PC-9 (cell line): ENCODE results near the gene LMOD1.

Experiments used
- EZH2 ChIP-seq: fragments of 200-600 bp; sonication (generic); IDR thresholded peaks from 2 replicates; pipeline ENCODE4 v1.8.0; 2017; ENCODE audit warnings: antibody characterized with exemption, low read depth
- TF ChIP-seq, protein P1 (sequence below): fragments of 200-600 bp; sonication (generic); conservative IDR thresholded peaks from 2 replicates; pipeline ENCODE4 v1.6.1; 2017; ENCODE audit warnings: mixed run types, antibody characterized with exemption, mild to moderate bottlenecking, moderate library complexity

DNA sequence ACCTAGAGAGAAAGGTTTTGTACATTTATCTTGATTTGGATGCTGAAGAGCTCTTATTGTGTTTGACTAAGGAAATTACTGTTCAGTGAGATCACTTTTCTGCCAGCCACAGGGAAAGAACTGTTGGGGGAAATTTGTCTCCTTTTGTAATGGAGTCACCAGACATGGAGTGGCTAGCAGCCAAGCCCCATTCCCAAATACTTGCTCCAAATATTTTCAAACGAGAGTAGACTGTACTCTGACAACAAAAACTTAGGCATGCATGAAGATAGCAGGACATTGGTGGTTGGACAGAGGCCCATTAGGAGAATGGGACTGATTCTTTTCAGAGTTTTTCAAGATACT lies 96.3 kb downstream of the LMOD1 start:
- TF ChIP-seq, protein P1, sequence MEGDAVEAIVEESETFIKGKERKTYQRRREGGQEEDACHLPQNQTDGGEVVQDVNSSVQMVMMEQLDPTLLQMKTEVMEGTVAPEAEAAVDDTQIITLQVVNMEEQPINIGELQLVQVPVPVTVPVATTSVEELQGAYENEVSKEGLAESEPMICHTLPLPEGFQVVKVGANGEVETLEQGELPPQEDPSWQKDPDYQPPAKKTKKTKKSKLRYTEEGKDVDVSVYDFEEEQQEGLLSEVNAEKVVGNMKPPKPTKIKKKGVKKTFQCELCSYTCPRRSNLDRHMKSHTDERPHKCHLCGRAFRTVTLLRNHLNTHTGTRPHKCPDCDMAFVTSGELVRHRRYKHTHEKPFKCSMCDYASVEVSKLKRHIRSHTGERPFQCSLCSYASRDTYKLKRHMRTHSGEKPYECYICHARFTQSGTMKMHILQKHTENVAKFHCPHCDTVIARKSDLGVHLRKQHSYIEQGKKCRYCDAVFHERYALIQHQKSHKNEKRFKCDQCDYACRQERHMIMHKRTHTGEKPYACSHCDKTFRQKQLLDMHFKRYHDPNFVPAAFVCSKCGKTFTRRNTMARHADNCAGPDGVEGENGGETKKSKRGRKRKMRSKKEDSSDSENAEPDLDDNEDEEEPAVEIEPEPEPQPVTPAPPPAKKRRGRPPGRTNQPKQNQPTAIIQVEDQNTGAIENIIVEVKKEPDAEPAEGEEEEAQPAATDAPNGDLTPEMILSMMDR, result no peak
- TF ChIP-seq EZH2, result no peak
